ENCODE results near the gene OR10Z1.

Gene OR10Z1

DNA sequence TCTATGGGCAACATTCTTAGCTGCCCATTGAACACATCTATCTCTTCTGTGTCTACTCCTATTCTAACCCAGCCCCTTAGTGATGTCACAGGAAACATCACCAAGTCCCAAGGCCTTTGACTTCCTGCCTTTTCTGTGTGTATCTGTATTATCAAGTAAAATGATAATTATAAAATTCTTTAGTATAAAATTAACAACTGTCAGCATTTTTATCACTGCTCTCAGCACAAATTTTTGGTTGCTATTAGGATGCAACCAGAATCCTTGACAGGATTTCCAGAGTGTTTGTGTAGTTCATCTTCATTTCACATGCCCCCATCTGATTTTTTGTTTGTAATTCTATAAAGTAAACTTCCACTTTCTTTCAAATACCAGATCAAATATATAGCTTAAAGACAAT lies 33.8 kb downstream of the OR10Z1 start:
- no peak for TF ChIP-seq SPI1 (IDR thresholded peaks at IDR 0.05; ENCODE audit: borderline replicate concordance, low read depth)
- TF ChIP-seq, protein P1, sequence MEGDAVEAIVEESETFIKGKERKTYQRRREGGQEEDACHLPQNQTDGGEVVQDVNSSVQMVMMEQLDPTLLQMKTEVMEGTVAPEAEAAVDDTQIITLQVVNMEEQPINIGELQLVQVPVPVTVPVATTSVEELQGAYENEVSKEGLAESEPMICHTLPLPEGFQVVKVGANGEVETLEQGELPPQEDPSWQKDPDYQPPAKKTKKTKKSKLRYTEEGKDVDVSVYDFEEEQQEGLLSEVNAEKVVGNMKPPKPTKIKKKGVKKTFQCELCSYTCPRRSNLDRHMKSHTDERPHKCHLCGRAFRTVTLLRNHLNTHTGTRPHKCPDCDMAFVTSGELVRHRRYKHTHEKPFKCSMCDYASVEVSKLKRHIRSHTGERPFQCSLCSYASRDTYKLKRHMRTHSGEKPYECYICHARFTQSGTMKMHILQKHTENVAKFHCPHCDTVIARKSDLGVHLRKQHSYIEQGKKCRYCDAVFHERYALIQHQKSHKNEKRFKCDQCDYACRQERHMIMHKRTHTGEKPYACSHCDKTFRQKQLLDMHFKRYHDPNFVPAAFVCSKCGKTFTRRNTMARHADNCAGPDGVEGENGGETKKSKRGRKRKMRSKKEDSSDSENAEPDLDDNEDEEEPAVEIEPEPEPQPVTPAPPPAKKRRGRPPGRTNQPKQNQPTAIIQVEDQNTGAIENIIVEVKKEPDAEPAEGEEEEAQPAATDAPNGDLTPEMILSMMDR (IDR thresholded peaks at IDR 0.05; ENCODE audit: insufficient read depth, low read length): no peak
- TF ChIP-seq, protein P2, sequence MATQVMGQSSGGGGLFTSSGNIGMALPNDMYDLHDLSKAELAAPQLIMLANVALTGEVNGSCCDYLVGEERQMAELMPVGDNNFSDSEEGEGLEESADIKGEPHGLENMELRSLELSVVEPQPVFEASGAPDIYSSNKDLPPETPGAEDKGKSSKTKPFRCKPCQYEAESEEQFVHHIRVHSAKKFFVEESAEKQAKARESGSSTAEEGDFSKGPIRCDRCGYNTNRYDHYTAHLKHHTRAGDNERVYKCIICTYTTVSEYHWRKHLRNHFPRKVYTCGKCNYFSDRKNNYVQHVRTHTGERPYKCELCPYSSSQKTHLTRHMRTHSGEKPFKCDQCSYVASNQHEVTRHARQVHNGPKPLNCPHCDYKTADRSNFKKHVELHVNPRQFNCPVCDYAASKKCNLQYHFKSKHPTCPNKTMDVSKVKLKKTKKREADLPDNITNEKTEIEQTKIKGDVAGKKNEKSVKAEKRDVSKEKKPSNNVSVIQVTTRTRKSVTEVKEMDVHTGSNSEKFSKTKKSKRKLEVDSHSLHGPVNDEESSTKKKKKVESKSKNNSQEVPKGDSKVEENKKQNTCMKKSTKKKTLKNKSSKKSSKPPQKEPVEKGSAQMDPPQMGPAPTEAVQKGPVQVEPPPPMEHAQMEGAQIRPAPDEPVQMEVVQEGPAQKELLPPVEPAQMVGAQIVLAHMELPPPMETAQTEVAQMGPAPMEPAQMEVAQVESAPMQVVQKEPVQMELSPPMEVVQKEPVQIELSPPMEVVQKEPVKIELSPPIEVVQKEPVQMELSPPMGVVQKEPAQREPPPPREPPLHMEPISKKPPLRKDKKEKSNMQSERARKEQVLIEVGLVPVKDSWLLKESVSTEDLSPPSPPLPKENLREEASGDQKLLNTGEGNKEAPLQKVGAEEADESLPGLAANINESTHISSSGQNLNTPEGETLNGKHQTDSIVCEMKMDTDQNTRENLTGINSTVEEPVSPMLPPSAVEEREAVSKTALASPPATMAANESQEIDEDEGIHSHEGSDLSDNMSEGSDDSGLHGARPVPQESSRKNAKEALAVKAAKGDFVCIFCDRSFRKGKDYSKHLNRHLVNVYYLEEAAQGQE (IDR thresholded peaks at IDR 0.05; ENCODE audit: insufficient replicate concordance, low read depth): no peak
- no peak for TF ChIP-seq POLR2AphosphoS5 (IDR thresholded peaks at IDR 0.05; ENCODE audit: low read depth)
- Histone ChIP-seq H3K27ac (replicated peaks) (no peak overlapping the region), H3K27me3 (ENCODE audit: insufficient read depth, poor library complexity, severe bottlenecking) (no peaks in the 10 kb centered on the region), H3K4me3 (replicated peaks; ENCODE audit: insufficient read depth, low read length) (no peak overlapping the region)
- no peak for DNase-seq (ENCODE audit: low read depth in 1 of 2, low spot score in 1 of 2)

DNA sequence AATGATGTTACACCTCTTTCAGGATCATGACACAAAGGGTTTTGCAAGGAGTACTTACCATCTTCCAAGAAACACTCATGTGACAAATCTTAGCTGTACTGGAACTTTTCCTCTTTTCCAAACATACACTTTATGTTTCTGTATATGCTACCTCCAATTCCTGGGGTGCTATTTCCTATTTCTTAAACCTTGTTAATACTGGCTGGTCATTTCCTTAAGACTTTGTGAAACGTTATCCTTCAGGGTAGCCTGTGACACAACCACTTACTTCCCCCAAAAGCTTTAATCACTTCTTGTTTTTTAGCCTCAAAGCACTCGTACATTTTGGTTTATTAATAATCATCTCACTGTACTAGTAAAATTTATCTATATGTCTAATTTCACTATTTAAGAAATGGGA lies 39.4 kb downstream of the OR10Z1 start:
- no peaks in the 10 kb centered on the region for H3K27me3 ChIP-seq (ENCODE audit: insufficient read depth, poor library complexity, severe bottlenecking)
- TF ChIP-seq, protein P1 (IDR thresholded peaks at IDR 0.05; ENCODE audit: insufficient read depth, low read length): no peak
- TF ChIP-seq SPI1 (IDR thresholded peaks at IDR 0.05; ENCODE audit: borderline replicate concordance, low read depth): peak; percentile 82
- no peak overlapping the region for H3K27ac ChIP-seq (replicated peaks)
- H3K4me3 ChIP-seq (replicated peaks; ENCODE audit: insufficient read depth, low read length): no peak overlapping the region
- peak in 1 of 2 experiments; percentile 35 for DNase-seq (ENCODE audit: low read depth in 1 of 2, low spot score in 1 of 2)

DNA sequence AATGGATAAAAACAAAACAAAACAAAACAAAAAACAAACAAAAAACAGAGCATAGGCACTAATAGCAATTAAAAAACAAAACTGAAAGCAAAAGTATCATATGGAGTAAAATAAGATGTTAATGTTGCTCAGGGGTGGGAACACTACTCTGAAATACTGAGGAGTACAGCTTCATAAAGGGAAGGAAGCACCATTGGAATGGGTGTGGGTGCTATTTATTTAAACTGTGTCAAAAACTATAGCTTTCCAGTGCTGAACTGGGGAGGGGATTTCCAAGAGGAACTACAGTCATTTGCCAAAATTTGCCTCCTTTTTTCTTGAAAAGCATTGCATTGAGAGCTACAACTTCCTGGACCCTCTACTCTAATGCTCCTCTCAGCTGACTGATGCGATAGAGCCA lies 41.4 kb downstream of the OR10Z1 start:
- TF ChIP-seq, protein P2 (IDR thresholded peaks at IDR 0.05; ENCODE audit: insufficient replicate concordance, low read depth): peak; percentile 63
- no peak for TF ChIP-seq GABPA (IDR thresholded peaks at IDR 0.05; ENCODE audit: low read depth)
- no peak for DNase-seq (ENCODE audit: low read depth in 1 of 2, low spot score in 1 of 2)
- Histone ChIP-seq H3K4me3 (replicated peaks; ENCODE audit: insufficient read depth, low read length) (no peak overlapping the region), H3K27ac (replicated peaks) (no peak overlapping the region), H3K27me3 (ENCODE audit: insufficient read depth, poor library complexity, severe bottlenecking) (no peaks in the 10 kb centered on the region)

DNA sequence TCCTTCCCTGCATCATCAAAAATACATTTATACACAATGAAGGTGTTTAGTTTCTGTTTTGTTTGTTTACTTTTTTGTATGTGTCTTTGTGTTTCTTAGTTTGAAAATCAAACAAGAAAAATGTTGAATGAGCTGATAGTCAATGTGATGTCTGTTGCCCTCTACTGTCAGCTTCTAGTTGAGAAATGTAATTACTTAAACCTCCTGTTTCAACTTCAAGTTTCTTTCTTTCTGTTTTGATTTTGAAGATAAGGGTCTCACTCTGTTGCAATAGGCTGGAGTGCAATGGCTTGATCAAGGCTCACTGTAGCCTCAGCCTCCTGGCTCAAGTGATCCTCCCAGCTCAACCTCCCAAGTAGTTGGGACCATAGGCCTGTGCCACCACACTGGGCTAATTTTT lies 44.0 kb downstream of the OR10Z1 start:
- TF ChIP-seq POLR2AphosphoS5 (IDR thresholded peaks at IDR 0.05; ENCODE audit: low read depth) (no peak), SPI1 (IDR thresholded peaks at IDR 0.05; ENCODE audit: borderline replicate concordance, low read depth) (no peak), GABPA (IDR thresholded peaks at IDR 0.05; ENCODE audit: low read depth) (no peak)
- TF ChIP-seq, protein P2 (IDR thresholded peaks at IDR 0.05; ENCODE audit: insufficient replicate concordance, low read depth): no peak
- TF ChIP-seq, protein P1 (IDR thresholded peaks at IDR 0.05; ENCODE audit: insufficient read depth, low read length): no peak
- H3K27ac ChIP-seq (replicated peaks): no peak overlapping the region
- H3K4me3 ChIP-seq (replicated peaks; ENCODE audit: insufficient read depth, low read length): no peak overlapping the region
- DNase-seq (ENCODE audit: low read depth in 1 of 2, low spot score in 1 of 2): no peak
- H3K27me3 ChIP-seq (ENCODE audit: insufficient read depth, poor library complexity, severe bottlenecking): no peaks in the 10 kb centered on the region

Measured in HL-60 (cell line).